GM12874 (cell line): ENCODE data around the gene RASSF7.

Experiments used
- TF ChIP-seq, protein P1 (sequence below): IDR thresholded peaks from 2 replicates; pipeline ENCODE4 v1.5.1; 2011; ENCODE audit warnings: low read depth, mild to moderate bottlenecking, control low read depth, low read length, moderate library complexity; ENCODE audit not compliant: insufficient read depth

The RASSF7 gene

GRCh38 chr11:613369-613968, 52.7 kb downstream of the RASSF7 start:
- TF ChIP-seq, protein P1, sequence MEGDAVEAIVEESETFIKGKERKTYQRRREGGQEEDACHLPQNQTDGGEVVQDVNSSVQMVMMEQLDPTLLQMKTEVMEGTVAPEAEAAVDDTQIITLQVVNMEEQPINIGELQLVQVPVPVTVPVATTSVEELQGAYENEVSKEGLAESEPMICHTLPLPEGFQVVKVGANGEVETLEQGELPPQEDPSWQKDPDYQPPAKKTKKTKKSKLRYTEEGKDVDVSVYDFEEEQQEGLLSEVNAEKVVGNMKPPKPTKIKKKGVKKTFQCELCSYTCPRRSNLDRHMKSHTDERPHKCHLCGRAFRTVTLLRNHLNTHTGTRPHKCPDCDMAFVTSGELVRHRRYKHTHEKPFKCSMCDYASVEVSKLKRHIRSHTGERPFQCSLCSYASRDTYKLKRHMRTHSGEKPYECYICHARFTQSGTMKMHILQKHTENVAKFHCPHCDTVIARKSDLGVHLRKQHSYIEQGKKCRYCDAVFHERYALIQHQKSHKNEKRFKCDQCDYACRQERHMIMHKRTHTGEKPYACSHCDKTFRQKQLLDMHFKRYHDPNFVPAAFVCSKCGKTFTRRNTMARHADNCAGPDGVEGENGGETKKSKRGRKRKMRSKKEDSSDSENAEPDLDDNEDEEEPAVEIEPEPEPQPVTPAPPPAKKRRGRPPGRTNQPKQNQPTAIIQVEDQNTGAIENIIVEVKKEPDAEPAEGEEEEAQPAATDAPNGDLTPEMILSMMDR: no peak
